ENCODE results near the gene ITPA. TPM values are rescaled to one million over a fixed set of nuclear protein-coding genes. Genes with fewer than 3 reads are reported as not detected.

The ITPA gene
- total RNA-seq, 1 experiment from 2014 or later = 77.3 TPM

- H3K27me3 ChIP-seq (ENCODE audit: insufficient read depth, low read length) = no peaks in the 10 kb centered on the region
- CTCF ChIA-PET = interaction anchor here (0.7 kb wide), 1 partner anchor 702 kb away, joined by 4 read pairs; no protein-coding TSS in a partner anchor
These were observed 14.3 kb downstream of the ITPA start for GRCh38 chr20:3223651-3223993.

GRCh38 chr20:3223994-3224680 lies 14.8 kb downstream of the ITPA start:
- POLR2A ChIA-PET = no interaction called here
- H3K9me2 ChIP-seq (ENCODE audit: insufficient read depth) = no peaks in the 10 kb centered on the region
- intact Hi-C loops (cut with micrococcal nuclease) = no loop called here
- H3K79me2 ChIP-seq (ENCODE audit: insufficient read depth, low read length) = no peaks in the 10 kb centered on the region
- peaks cover 11 to 16% of the 10 kb centered on the region in 2 experiments; a peak in 3 of 4 replicates for H3K36me3 ChIP-seq (ENCODE audit: control insufficient read depth in 1 of 2, insufficient read depth in 2 of 2, low read length in 2 of 2)
- H2AFZ ChIP-seq (ENCODE audit: low read depth, low read length, poor library complexity, severe bottlenecking) = no peak overlapping the region
- H3K9me3 ChIP-seq (ENCODE audit: control insufficient read depth in 1 of 2, insufficient read depth in 1 of 2, low read depth in 1 of 2, low read length in 2 of 2) = no peaks in the 10 kb centered on the region
- H3K4me2 ChIP-seq (ENCODE audit: low read length) = no peak overlapping the region
- RAD21 ChIA-PET (ENCODE audit: low non-redundant PET in 1 of 2, low total read pairs in 2 of 2, uncharacterized antibody in 2 of 2, unreplicated experiment in 2 of 2) = no interaction called here
- no peak overlapping the region for H3K4me3 ChIP-seq (replicated peaks in 1 of 2; ENCODE audit: low read depth in 1 of 2, low read length in 2 of 2)
- no peak for DNase-seq (ENCODE audit: low read depth, low spot score)
- H3K27ac ChIP-seq (ENCODE audit: low read depth, low read length) = no peak overlapping the region
- H4K20me1 ChIP-seq (ENCODE audit: insufficient read depth) = no peaks in the 10 kb centered on the region
- no peak overlapping the region for H3K9ac ChIP-seq (ENCODE audit: low read length)
- CTCF ChIA-PET = no interaction called here
- H3K4me1 ChIP-seq (ENCODE audit: control insufficient read depth in 1 of 2, insufficient read depth in 2 of 2, low read length in 2 of 2) = no peaks in the 10 kb centered on the region
- peak; percentile 9; the same call in 1 of the 2 replicates for ATAC-seq
- no TSS peak for BruUV-seq (replicated peaks)
- H3K27me3 ChIP-seq (ENCODE audit: insufficient read depth, low read length) = no peaks in the 10 kb centered on the region
- TF ChIP-seq SRF (IDR thresholded peaks at IDR 0.05; ENCODE audit: low read depth) = no peak
- no peak for TF ChIP-seq YY1 (IDR thresholded peaks at IDR 0.05; ENCODE audit: extremely low read depth, insufficient replicate concordance, low read depth, low read length)
- TF ChIP-seq CTCF (IDR thresholded peaks at IDR 0.05 in 2 of 3, conservative IDR thresholded peaks at IDR 0.05 in 1 of 3; ENCODE audit: borderline replicate concordance in 1 of 3, insufficient read depth in 1 of 3, low read depth in 2 of 3, low read length in 2 of 3) = no peak
- no peak for TF ChIP-seq RAD21 (IDR thresholded peaks at IDR 0.05; ENCODE audit: low read depth)
- no peak for TF ChIP-seq SIN3A (IDR thresholded peaks at IDR 0.05; ENCODE audit: low read depth)
- TF ChIP-seq ELF1 (IDR thresholded peaks at IDR 0.05; ENCODE audit: borderline replicate concordance, low read depth) = no peak
- no peak for TF ChIP-seq ZNF274 (IDR thresholded peaks at IDR 0.05; ENCODE audit: low read depth, low read length)

More at GRCh38 chr20:3223651-3223993, 14.3 kb downstream of the ITPA start:
- Histone ChIP-seq H3K4me3 (replicated peaks in 1 of 2; ENCODE audit: low read depth in 1 of 2, low read length in 2 of 2) (no peak overlapping the region), H3K4me2 (ENCODE audit: low read length) (no peak overlapping the region), H3K9ac (ENCODE audit: low read length) (no peak overlapping the region), H3K9me2 (ENCODE audit: insufficient read depth) (no peaks in the 10 kb centered on the region), H4K20me1 (ENCODE audit: insufficient read depth) (no peaks in the 10 kb centered on the region), H3K36me3 (ENCODE audit: control insufficient read depth in 1 of 2, insufficient read depth in 2 of 2, low read length in 2 of 2) (peaks cover 11 to 16% of the 10 kb centered on the region in 2 experiments; a peak in 3 of 4 replicates), H3K79me2 (ENCODE audit: insufficient read depth, low read length) (no peaks in the 10 kb centered on the region), H3K27ac (ENCODE audit: low read depth, low read length) (no peak overlapping the region), H3K9me3 (ENCODE audit: control insufficient read depth in 1 of 2, insufficient read depth in 1 of 2, low read depth in 1 of 2, low read length in 2 of 2) (no peaks in the 10 kb centered on the region), H3K4me1 (ENCODE audit: control insufficient read depth in 1 of 2, insufficient read depth in 2 of 2, low read length in 2 of 2) (peaks cover 2 to 3% of the 10 kb centered on the region in 2 experiments; a peak in 3 of 4 replicates), H2AFZ (ENCODE audit: low read depth, low read length, poor library complexity, severe bottlenecking) (no peak overlapping the region)
- TF ChIP-seq CTCF (IDR thresholded peaks at IDR 0.05 in 2 of 3, conservative IDR thresholded peaks at IDR 0.05 in 1 of 3; ENCODE audit: borderline replicate concordance in 1 of 3, insufficient read depth in 1 of 3, low read depth in 2 of 3, low read length in 2 of 3) = no peak
- ATAC-seq (no peak), DNase-seq (ENCODE audit: low read depth, low spot score) (no peak)
- intact Hi-C loops (cut with micrococcal nuclease) = no loop called here
- RAD21 ChIA-PET (ENCODE audit: low non-redundant PET in 1 of 2, low total read pairs in 2 of 2, uncharacterized antibody in 2 of 2, unreplicated experiment in 2 of 2) = no interaction called here
- BruUV-seq (replicated peaks) = no TSS peak
- POLR2A ChIA-PET = no interaction called here

Data from HCT116 (cell line).